Stimulated activated naive CD8-positive, alpha-beta T cell treated with anti-CD3 and anti-CD28 coated beads, Interleukin-15, Interleukin-2, amounts not matched to agents 100 ng/mL and 50 ng/mL, for 24 hours (primary cell): Measurements from ENCODE around the gene OR4C45.
"Not testable (repeated sequence)": the region's sequence is repeated elsewhere in the genome, so short reads cannot be mapped to it uniquely, and the experiment has no call there.

Source experiments
- H3K27ac Mint-ChIP-seq: one replicate; pipeline ENCODE4 v1.8.0; 2021; ENCODE audit warnings: mild to moderate bottlenecking, mixed read lengths
- H3K27me3 Mint-ChIP-seq: one replicate; pipeline ENCODE4 v1.8.0; 2021; ENCODE audit warnings: mixed read lengths
- H3K36me3 Mint-ChIP-seq: one replicate; pipeline ENCODE4 v1.8.0; 2021; ENCODE audit warnings: low read depth, mixed read lengths
- H3K4me1 Mint-ChIP-seq: one replicate; pipeline ENCODE4 v1.8.0; 2021; ENCODE audit warnings: low read depth, mixed read lengths
- H3K4me3 Mint-ChIP-seq: one replicate; pipeline ENCODE4 v1.8.0; 2021; ENCODE audit warnings: mild to moderate bottlenecking, mixed read lengths
- H3K9me3 Mint-ChIP-seq: one replicate; pipeline ENCODE4 v1.8.0; 2021; ENCODE audit warnings: mixed read lengths

Gene OR4C45

GRCh38 chr11:50032574-50032973, at the start of gene OR4C45:
Gene OR4C45 (plus strand): TSS chr11:50032874.
- peaks cover 9% of the 10 kb centered on the region for H3K9me3 Mint-ChIP-seq
- no peak within 1 kb of the TSS for H3K27ac Mint-ChIP-seq
- H3K36me3 Mint-ChIP-seq = no peaks in the 10 kb centered on the region
- H3K4me1 Mint-ChIP-seq = no peaks in the 10 kb centered on the region
- no peak within 1 kb of the TSS for H3K4me3 Mint-ChIP-seq
- no peaks in the 10 kb centered on the region for H3K27me3 Mint-ChIP-seq

GRCh38 chr11:49995565-49995964, 37.1 kb upstream of the OR4C45 start:
- no peaks in the 10 kb centered on the region for H3K27me3 Mint-ChIP-seq

GRCh38 chr11:50030193-50030592, 2.5 kb upstream of the OR4C45 start:
- no peaks in the 10 kb centered on the region for H3K36me3 Mint-ChIP-seq
- H3K9me3 Mint-ChIP-seq = peaks cover 23% of the 10 kb centered on the region
- H3K4me1 Mint-ChIP-seq = no peaks in the 10 kb centered on the region
- no peak overlapping the region for H3K27ac Mint-ChIP-seq
- no peaks in the 10 kb centered on the region for H3K27me3 Mint-ChIP-seq
- H3K4me3 Mint-ChIP-seq = no peak overlapping the region

More at GRCh38 chr11:49995565-49995964, 37.1 kb upstream of the OR4C45 start:
- Mint-ChIP-seq H3K36me3 (no peaks in the 10 kb centered on the region), H3K9me3 (peaks cover 3% of the 10 kb centered on the region), H3K27ac (no peak overlapping the region), H3K4me3 (no peak overlapping the region), H3K4me1 (no peaks in the 10 kb centered on the region)

GRCh38 chr11:50036239-50036638, 3.6 kb downstream of the OR4C45 start:
- not testable (repeated sequence) for H3K4me1 Mint-ChIP-seq, H3K27ac Mint-ChIP-seq, H3K36me3 Mint-ChIP-seq, H3K4me3 Mint-ChIP-seq, H3K27me3 Mint-ChIP-seq, H3K9me3 Mint-ChIP-seq

- Mint-ChIP-seq H3K4me3 (no peak overlapping the region), H3K4me1 (no peaks in the 10 kb centered on the region), H3K9me3 (peaks cover 8% of the 10 kb centered on the region), H3K27ac (no peak overlapping the region), H3K27me3 (no peaks in the 10 kb centered on the region), H3K36me3 (no peaks in the 10 kb centered on the region)
These were observed 4.6 kb downstream of the OR4C45 start for GRCh38 chr11:50037251-50037650.

GRCh38 chr11:50044647-50045046, 12.0 kb downstream of the OR4C45 start:
- Mint-ChIP-seq H3K9me3 (peaks cover 4% of the 10 kb centered on the region), H3K4me3 (no peak overlapping the region), H3K27me3 (no peaks in the 10 kb centered on the region), H3K27ac (no peak overlapping the region), H3K4me1 (no peaks in the 10 kb centered on the region), H3K36me3 (no peaks in the 10 kb centered on the region)

GRCh38 chr11:50063056-50063455, 30.4 kb downstream of the OR4C45 start:
- not testable (repeated sequence) for H3K36me3 Mint-ChIP-seq, H3K27me3 Mint-ChIP-seq, H3K4me3 Mint-ChIP-seq, H3K27ac Mint-ChIP-seq, H3K4me1 Mint-ChIP-seq
- H3K9me3 Mint-ChIP-seq = peaks cover 12% of the 10 kb centered on the region

- Mint-ChIP-seq H3K4me1 (no peaks in the 10 kb centered on the region), H3K36me3 (no peaks in the 10 kb centered on the region), H3K27ac (no peak overlapping the region), H3K27me3 (no peaks in the 10 kb centered on the region), H3K9me3 (peaks cover 25% of the 10 kb centered on the region), H3K4me3 (no peak overlapping the region)
These were observed 37.7 kb downstream of the OR4C45 start for GRCh38 chr11:50070389-50070788.

- H3K4me3 Mint-ChIP-seq = no peak overlapping the region
- no peak overlapping the region for H3K27ac Mint-ChIP-seq
- H3K9me3 Mint-ChIP-seq = peaks cover 25% of the 10 kb centered on the region
- H3K27me3 Mint-ChIP-seq = no peaks in the 10 kb centered on the region
- H3K4me1 Mint-ChIP-seq = no peaks in the 10 kb centered on the region
- H3K36me3 Mint-ChIP-seq = no peaks in the 10 kb centered on the region
These were observed 39.0 kb downstream of the OR4C45 start for GRCh38 chr11:50071584-50072225.

GRCh38 chr11:50072226-50073112, 39.8 kb downstream of the OR4C45 start:
- no peaks in the 10 kb centered on the region for H3K36me3 Mint-ChIP-seq
- no peak overlapping the region for H3K4me3 Mint-ChIP-seq
- H3K4me1 Mint-ChIP-seq = no peaks in the 10 kb centered on the region
- no peak overlapping the region for H3K27ac Mint-ChIP-seq
- peaks cover 33% of the 10 kb centered on the region for H3K9me3 Mint-ChIP-seq
- H3K27me3 Mint-ChIP-seq = no peaks in the 10 kb centered on the region

- Mint-ChIP-seq H3K27ac (no peak overlapping the region), H3K4me1 (no peaks in the 10 kb centered on the region), H3K36me3 (no peaks in the 10 kb centered on the region), H3K27me3 (no peaks in the 10 kb centered on the region), H3K9me3 (peaks cover 34% of the 10 kb centered on the region), H3K4me3 (no peak overlapping the region)
These were observed 40.7 kb downstream of the OR4C45 start for GRCh38 chr11:50073113-50074105.

GRCh38 chr11:50074161-50074560, 41.5 kb downstream of the OR4C45 start:
- H3K27me3 Mint-ChIP-seq = no peaks in the 10 kb centered on the region
- H3K4me3 Mint-ChIP-seq = no peak overlapping the region
- peaks cover 34% of the 10 kb centered on the region for H3K9me3 Mint-ChIP-seq
- H3K4me1 Mint-ChIP-seq = no peaks in the 10 kb centered on the region
- H3K36me3 Mint-ChIP-seq = no peaks in the 10 kb centered on the region
- no peak overlapping the region for H3K27ac Mint-ChIP-seq

- Mint-ChIP-seq H3K4me3 (no peak overlapping the region), H3K27me3 (no peaks in the 10 kb centered on the region), H3K36me3 (no peaks in the 10 kb centered on the region), H3K27ac (no peak overlapping the region), H3K9me3 (peaks cover 27% of the 10 kb centered on the region), H3K4me1 (no peaks in the 10 kb centered on the region)
These were observed 43.2 kb downstream of the OR4C45 start for GRCh38 chr11:50075856-50076255.

GRCh38 chr11:50077526-50077925, 44.9 kb downstream of the OR4C45 start:
- no peak overlapping the region for H3K4me3 Mint-ChIP-seq
- H3K36me3 Mint-ChIP-seq = no peaks in the 10 kb centered on the region
- H3K27ac Mint-ChIP-seq = no peak overlapping the region
- H3K4me1 Mint-ChIP-seq = no peaks in the 10 kb centered on the region
- H3K27me3 Mint-ChIP-seq = no peaks in the 10 kb centered on the region
- peaks cover 18% of the 10 kb centered on the region for H3K9me3 Mint-ChIP-seq

GRCh38 chr11:50078001-50078400, 45.3 kb downstream of the OR4C45 start:
- no peak overlapping the region for H3K4me3 Mint-ChIP-seq
- peaks cover 18% of the 10 kb centered on the region for H3K9me3 Mint-ChIP-seq
- H3K36me3 Mint-ChIP-seq = no peaks in the 10 kb centered on the region
- H3K27ac Mint-ChIP-seq = no peak overlapping the region
- H3K4me1 Mint-ChIP-seq = no peaks in the 10 kb centered on the region
- no peaks in the 10 kb centered on the region for H3K27me3 Mint-ChIP-seq
